ENCODE results near the gene STEAP3. TPM values are rescaled to one million over a fixed set of nuclear protein-coding genes. Genes with fewer than 3 reads are reported as not detected.

The STEAP3 gene
- total RNA-seq, 1 donor from 2014 or later = 27.8 TPM

GRCh38 chr2:119236796-119237195, 13.2 kb downstream of the STEAP3 start:
- TF ChIP-seq CTCF (conservative IDR thresholded peaks at IDR 0.05; ENCODE audit: low read depth, low read length) = no peak
- DNase-seq (ENCODE audit: low read depth) = no peak

GRCh38 chr2:119240311-119241204, 16.9 kb downstream of the STEAP3 start:
- DNase-seq (ENCODE audit: low read depth) = no peak
- no peak for TF ChIP-seq CTCF (conservative IDR thresholded peaks at IDR 0.05; ENCODE audit: low read depth, low read length)
- H3K4me3 ChIP-seq (ENCODE audit: low read depth, low read length) = no peak overlapping the region

More at GRCh38 chr2:119236796-119237195, 13.2 kb downstream of the STEAP3 start:
- no peak overlapping the region for H3K4me3 ChIP-seq (ENCODE audit: low read depth, low read length)

GRCh38 chr2:119241205-119241532, 17.5 kb downstream of the STEAP3 start:
- H3K4me3 ChIP-seq (ENCODE audit: low read depth, low read length) = no peak overlapping the region
- DNase-seq (ENCODE audit: low read depth) = no peak
- no peak for TF ChIP-seq CTCF (conservative IDR thresholded peaks at IDR 0.05; ENCODE audit: low read depth, low read length)

GRCh38 chr2:119242276-119243119, 18.9 kb downstream of the STEAP3 start:
- no peak overlapping the region for H3K4me3 ChIP-seq (ENCODE audit: low read depth, low read length)
- TF ChIP-seq CTCF (conservative IDR thresholded peaks at IDR 0.05; ENCODE audit: low read depth, low read length) = no peak
- DNase-seq (ENCODE audit: low read depth) = no peak

GRCh38 chr2:119243621-119244020, 20.0 kb downstream of the STEAP3 start:
- TF ChIP-seq CTCF (conservative IDR thresholded peaks at IDR 0.05; ENCODE audit: low read depth, low read length) = no peak
- H3K4me3 ChIP-seq (ENCODE audit: low read depth, low read length) = no peak overlapping the region
- no peak for DNase-seq (ENCODE audit: low read depth)

GRCh38 chr2:119245076-119245840, 21.6 kb downstream of the STEAP3 start:
- H3K4me3 ChIP-seq (ENCODE audit: low read depth, low read length) = no peak overlapping the region
- TF ChIP-seq CTCF (conservative IDR thresholded peaks at IDR 0.05; ENCODE audit: low read depth, low read length) = no peak
- DNase-seq (ENCODE audit: low read depth) = no peak
